ENCODE results near the gene WDR44. TPM values are rescaled to one million over a fixed set of nuclear protein-coding genes. Genes with fewer than 3 reads are reported as not detected.

The WDR44 gene
- total RNA-seq, 4 donors from 2014 or later = 16.2 to 24.5 (median 19.2) TPM

DNA sequence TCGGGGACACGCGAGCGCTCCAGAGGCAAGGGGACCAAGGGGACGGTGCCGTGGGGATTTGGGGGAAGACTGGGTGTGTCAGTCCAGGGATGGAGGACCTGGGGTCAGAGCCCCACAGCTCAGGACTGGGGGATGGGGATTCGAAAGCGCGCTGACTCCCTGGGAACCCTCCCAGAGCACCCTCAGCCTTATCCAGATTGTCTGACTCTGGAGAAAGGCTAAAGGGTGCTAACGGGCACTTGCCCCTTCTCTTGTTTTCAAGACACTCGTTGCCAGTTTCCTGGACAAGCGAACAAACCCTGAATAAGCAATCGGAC, 150.8 kb downstream of the WDR44 start:
- Histone ChIP-seq H3K27me3 (peaks cover 0 to 12% of the 10 kb centered on the region in 2 donors), H3K4me3 (peak overlapping the region; percentile 42 to 88 (median 64)), H3K27ac (peak overlapping the region in 3 of 4 donors; percentile 82 to 89 (median 84)), H3K4me1 (peaks cover 0 to 6% (median 0%) of the 10 kb centered on the region in 4 donors), H3K9me3 (no peaks in the 10 kb centered on the region), H3K36me3 (no peaks in the 10 kb centered on the region)
- TF ChIP-seq EP300 (IDR thresholded peaks at IDR 0.05) = peak in 1 of 2 donors; percentile 1
- TF ChIP-seq, protein P1, sequence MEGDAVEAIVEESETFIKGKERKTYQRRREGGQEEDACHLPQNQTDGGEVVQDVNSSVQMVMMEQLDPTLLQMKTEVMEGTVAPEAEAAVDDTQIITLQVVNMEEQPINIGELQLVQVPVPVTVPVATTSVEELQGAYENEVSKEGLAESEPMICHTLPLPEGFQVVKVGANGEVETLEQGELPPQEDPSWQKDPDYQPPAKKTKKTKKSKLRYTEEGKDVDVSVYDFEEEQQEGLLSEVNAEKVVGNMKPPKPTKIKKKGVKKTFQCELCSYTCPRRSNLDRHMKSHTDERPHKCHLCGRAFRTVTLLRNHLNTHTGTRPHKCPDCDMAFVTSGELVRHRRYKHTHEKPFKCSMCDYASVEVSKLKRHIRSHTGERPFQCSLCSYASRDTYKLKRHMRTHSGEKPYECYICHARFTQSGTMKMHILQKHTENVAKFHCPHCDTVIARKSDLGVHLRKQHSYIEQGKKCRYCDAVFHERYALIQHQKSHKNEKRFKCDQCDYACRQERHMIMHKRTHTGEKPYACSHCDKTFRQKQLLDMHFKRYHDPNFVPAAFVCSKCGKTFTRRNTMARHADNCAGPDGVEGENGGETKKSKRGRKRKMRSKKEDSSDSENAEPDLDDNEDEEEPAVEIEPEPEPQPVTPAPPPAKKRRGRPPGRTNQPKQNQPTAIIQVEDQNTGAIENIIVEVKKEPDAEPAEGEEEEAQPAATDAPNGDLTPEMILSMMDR (IDR thresholded peaks at IDR 0.05) = no peak
- TF ChIP-seq POLR2A (IDR thresholded peaks at IDR 0.05) = no peak
- WGBS, 2 donors = 0 to 33% methylated on average over 8 to 13 of the region's 13 CpGs
- no peak for DNase-seq (ENCODE audit: low spot score in 2 of 2)

DNA sequence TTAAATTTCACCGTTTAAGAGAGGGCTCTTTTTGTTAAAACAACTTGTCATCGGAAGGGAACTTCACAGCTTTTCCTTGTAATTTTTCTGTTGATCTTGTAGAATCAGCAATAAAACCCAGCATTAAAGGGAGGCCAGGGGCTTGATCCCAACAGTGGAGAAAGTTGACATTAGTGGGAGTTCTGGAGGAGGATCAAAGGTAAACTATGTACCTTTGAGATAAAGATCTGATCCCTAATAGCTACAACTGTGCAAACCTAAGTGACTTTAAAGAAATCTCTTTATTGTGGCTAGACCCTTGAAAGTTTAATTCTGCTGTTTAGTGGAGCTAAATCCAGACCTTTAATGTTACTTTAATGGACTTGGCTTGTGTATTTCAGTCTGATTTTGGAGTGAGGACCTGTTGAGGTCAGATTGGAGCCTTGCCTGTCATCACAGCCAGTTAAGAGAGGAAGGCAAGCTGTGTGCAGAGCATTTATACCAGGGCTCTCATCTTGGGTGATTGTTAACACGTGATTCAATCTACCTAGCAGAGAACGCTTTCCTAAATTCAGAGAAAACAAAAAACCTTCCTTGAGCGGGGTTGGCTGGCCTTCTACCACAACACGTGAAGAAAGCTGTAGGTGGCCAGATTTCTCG, 151.4 kb downstream of the WDR44 start:
- H3K36me3 ChIP-seq = no peaks in the 10 kb centered on the region
- 44 to 48% methylated on average over 7 of the region's 7 CpGs for WGBS, 2 donors
- H3K4me1 ChIP-seq = peaks cover 0 to 8% (median 0%) of the 10 kb centered on the region in 4 donors
- H3K9me3 ChIP-seq = no peaks in the 10 kb centered on the region
- no peak for TF ChIP-seq POLR2A (IDR thresholded peaks at IDR 0.05)
- no peak for TF ChIP-seq EP300 (IDR thresholded peaks at IDR 0.05)
- TF ChIP-seq, protein P1 (IDR thresholded peaks at IDR 0.05) = no peak
- peak overlapping the region in 2 of 4 donors; percentile 82 to 89 for H3K27ac ChIP-seq
- H3K27me3 ChIP-seq = peaks cover 0 to 12% of the 10 kb centered on the region in 2 donors
- DNase-seq (ENCODE audit: low spot score in 2 of 2) = no peak
- peak overlapping the region in 2 of 4 donors; percentile 75 to 88 for H3K4me3 ChIP-seq

DNA sequence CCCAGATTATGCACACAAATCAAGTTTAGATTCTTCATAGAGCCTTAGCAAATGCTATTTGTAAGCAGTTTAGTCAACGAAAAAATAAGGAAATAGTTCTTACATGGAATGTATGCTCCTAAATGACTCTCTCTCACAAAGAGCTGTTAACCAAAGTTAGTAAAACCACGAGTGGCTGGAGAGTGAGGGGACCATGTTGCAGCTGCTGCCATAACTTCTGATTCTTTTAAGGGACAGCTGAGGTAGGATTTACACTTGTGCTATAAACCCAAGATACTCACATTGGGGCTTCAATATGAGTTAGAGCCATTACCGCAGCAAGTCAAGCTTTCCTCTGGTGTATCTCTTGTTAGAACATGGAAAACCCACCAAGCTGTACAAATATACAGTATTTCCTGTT, 152.4 kb downstream of the WDR44 start:
- 57 to 58% methylated on average over 3 of the region's 3 CpGs for WGBS, 2 donors
- Histone ChIP-seq H3K4me1 (peaks cover 0 to 9% (median 0%) of the 10 kb centered on the region in 4 donors), H3K9me3 (no peaks in the 10 kb centered on the region), H3K27ac (peak overlapping the region in 1 of 4 donors; percentile 7), H3K36me3 (no peaks in the 10 kb centered on the region), H3K27me3 (peaks cover 0 to 12% of the 10 kb centered on the region in 2 donors), H3K4me3 (no peak overlapping the region)
- TF ChIP-seq POLR2A (IDR thresholded peaks at IDR 0.05) = no peak
- TF ChIP-seq EP300 (IDR thresholded peaks at IDR 0.05) = no peak
- TF ChIP-seq, protein P1 (IDR thresholded peaks at IDR 0.05) = no peak
- no peak for DNase-seq (ENCODE audit: low spot score in 2 of 2)

DNA sequence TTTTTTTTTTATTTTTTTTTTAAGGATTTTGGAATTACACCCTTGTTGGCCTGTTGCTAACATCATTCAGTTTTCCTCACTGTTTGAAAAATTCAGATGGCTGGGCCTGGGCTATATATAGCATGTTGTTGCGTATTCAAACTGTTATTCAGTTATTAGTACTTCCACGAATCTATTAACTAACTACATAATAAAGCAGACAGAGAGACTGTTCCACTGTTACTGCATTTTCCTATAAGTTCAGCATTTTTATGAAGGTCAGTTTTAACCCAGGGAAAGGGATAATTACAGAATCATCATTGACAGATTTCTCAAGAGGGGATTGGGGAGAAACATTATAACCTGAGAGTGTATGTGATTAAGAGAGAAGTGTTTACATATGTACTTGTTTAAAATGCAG, 152.8 kb downstream of the WDR44 start:
- no peak overlapping the region for H3K4me3 ChIP-seq
- DNase-seq (ENCODE audit: low spot score in 2 of 2) = no peak
- H3K27ac ChIP-seq = peak overlapping the region in 1 of 4 donors; percentile 29
- peaks cover 0 to 12% of the 10 kb centered on the region in 2 donors for H3K27me3 ChIP-seq
- H3K9me3 ChIP-seq = no peaks in the 10 kb centered on the region
- H3K4me1 ChIP-seq = peaks cover 0 to 9% (median 0%) of the 10 kb centered on the region in 4 donors
- WGBS, 2 donors = 61 to 71% methylated on average over 2 of the region's 2 CpGs
- TF ChIP-seq, protein P1 (IDR thresholded peaks at IDR 0.05) = no peak
- TF ChIP-seq POLR2A (IDR thresholded peaks at IDR 0.05) (no peak), EP300 (IDR thresholded peaks at IDR 0.05) (no peak)
- no peaks in the 10 kb centered on the region for H3K36me3 ChIP-seq

DNA sequence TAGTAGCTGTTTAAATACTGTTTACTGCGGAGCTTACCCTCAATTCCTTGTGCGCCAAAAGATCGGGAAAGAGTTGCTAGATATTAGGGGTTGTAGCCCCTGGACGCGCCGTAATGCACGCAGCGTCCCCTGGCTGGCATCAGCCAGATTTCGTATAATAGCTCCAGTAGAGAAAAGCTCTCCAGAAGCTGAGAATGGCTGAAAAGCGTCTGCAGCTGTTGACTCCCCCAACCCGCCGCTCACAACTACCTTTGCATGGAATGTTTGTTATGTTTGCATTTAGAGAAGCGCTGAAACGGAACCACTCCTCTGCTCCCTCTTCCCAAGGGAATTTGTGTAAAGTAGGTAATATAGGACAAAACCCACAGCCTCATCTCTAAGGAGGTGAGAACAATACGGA, 153.4 kb downstream of the WDR44 start:
- H3K36me3 ChIP-seq = no peaks in the 10 kb centered on the region
- DNase-seq (ENCODE audit: low spot score in 2 of 2) = no peak
- peaks cover 0 to 12% of the 10 kb centered on the region in 2 donors for H3K27me3 ChIP-seq
- 71 to 81% methylated on average over 3 to 15 of the region's 15 CpGs for WGBS, 2 donors
- H3K4me3 ChIP-seq = no peak overlapping the region
- H3K9me3 ChIP-seq = no peaks in the 10 kb centered on the region
- H3K4me1 ChIP-seq = peaks cover 0 to 9% (median 0%) of the 10 kb centered on the region in 4 donors
- H3K27ac ChIP-seq = peak overlapping the region in 1 of 4 donors; percentile 29
- TF ChIP-seq EP300 (IDR thresholded peaks at IDR 0.05) = no peak
- TF ChIP-seq POLR2A (IDR thresholded peaks at IDR 0.05) = no peak
- TF ChIP-seq, protein P1 (IDR thresholded peaks at IDR 0.05) = no peak
